ENCODE measurements around the gene COL6A2. TPM values are rescaled to one million over a fixed set of nuclear protein-coding genes. Genes with fewer than 3 reads are reported as not detected.
A peak's percentile ranks its signal among the peaks of the same experiment; 100 is the strongest.

The COL6A2 gene
- total and polyA plus RNA-seq, 2 of the 13 experiments (the other 11 are each of a cell fraction or from before 2014, with no cell fraction given): 0.07 to 0.41 TPM

DNA sequence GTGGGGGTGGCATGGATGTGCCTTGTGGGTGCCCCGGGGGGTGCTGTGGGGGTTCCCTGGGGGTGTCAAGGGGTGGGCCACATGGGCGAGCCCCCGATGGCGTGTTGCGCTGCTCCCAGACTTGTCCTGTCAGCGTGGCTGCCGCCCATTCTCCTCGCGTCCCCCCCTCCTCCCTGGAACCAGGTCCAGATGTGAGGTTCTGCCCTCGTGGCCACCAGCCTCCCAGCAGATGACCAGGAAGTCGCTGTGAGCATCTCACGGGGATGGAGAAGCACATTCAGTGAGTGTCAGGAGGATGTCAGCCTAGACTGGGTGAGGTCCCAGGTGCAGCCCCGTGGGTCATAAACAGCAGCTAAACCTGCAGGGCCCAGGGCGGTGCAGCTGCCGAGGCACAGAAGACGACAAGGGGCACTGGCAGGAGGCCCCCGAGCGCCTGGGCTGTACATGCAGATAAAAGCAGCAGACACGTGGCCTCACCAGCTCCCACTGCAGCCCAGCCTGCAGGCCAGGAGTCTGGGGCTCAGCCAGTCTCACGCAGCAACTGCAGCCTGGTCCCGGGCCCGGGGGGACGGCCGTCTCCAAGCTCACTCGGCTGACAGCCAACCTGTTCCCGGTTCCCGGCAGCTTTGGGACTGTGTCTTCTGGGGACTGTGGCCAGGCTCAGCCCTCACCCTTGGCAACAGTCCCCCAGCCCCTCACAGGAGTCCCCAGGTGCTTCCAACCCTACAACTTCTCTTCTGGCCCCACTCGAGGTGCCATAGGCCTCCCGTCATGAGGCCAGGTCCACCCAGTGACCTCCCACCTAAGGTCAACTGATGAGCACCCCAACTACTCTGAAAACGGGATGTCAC is 17.5 kb upstream of the COL6A2 start:
- Histone ChIP-seq H2AFZ (ENCODE audit: low read length) (no peak overlapping the region), H3K4me2 (ENCODE audit: low read depth, low read length) (no peak overlapping the region), H3K9me3 (ENCODE audit: low read length) (no peaks in the 10 kb centered on the region), H3K27ac (ENCODE audit: extremely low read length, insufficient read depth, low read length) (no peak overlapping the region), H3K4me1 (ENCODE audit: insufficient read depth, low read length) (peaks cover 6% of the 10 kb centered on the region; the same call in 1 of the 2 replicates), H3K27me3 (ENCODE audit: control insufficient read depth in 1 of 2, insufficient read depth in 2 of 2, low read length in 2 of 2) (peaks cover 20 to 55% of the 10 kb centered on the region in 2 experiments; a peak in 4 of 5 replicates), H3K36me3 (replicated peaks in 1 of 2; ENCODE audit: control insufficient read depth in 1 of 2, insufficient read depth in 2 of 2, low read length in 2 of 2) (no peaks in the 10 kb centered on the region), H3K4me3 (replicated peaks in 1 of 3; ENCODE audit: insufficient read depth in 1 of 3, low read depth in 2 of 3, low read length in 3 of 3) (no peak overlapping the region), H3K9ac (ENCODE audit: insufficient read depth, low read depth, low read length) (no peak overlapping the region), H3K79me2 (ENCODE audit: insufficient read depth, low read length) (no peaks in the 10 kb centered on the region), H4K20me1 (ENCODE audit: insufficient read depth, low read length) (no peaks in the 10 kb centered on the region)
- FAIRE-seq (no peak), DNase-seq (ENCODE audit: low spot score) (no peak), ATAC-seq (peak; percentile 16; the same call in 1 of the 3 replicates)
- in situ Hi-C loops (cut with HindIII; ENCODE audit: extremely low pct_ligation_motif_present, low pct_unique_long_range_greater_than_20kb) (no loop called here), intact Hi-C loops (cut with micrococcal nuclease; ENCODE audit: unreplicated experiment) (no loop called here)
- WGBS (ENCODE audit: low lambda C conversion rate): 42% methylated on average over 14 of the region's 30 CpGs
- POLR2A ChIA-PET: no interaction called here
- BruUV-seq (replicated peaks): no TSS peak
- TF ChIP-seq ZNF557 (CRISPR knock-in tag; IDR thresholded peaks at IDR 0.05) (no peak), ARID5B (CRISPR knock-in tag; IDR thresholded peaks at IDR 0.05) (no peak), HOMEZ (CRISPR knock-in tag; IDR thresholded peaks at IDR 0.05; ENCODE audit: low read depth) (no peak), ARID2 (CRISPR knock-in tag; IDR thresholded peaks at IDR 0.05; ENCODE audit: borderline replicate concordance) (no peak), SALL2 (CRISPR knock-in tag; IDR thresholded peaks at IDR 0.05) (no peak), HNF1A (IDR thresholded peaks at IDR 0.05; ENCODE audit: low read depth) (no peak), HNF1A (CRISPR knock-in tag; IDR thresholded peaks at IDR 0.05; ENCODE audit: borderline replicate concordance) (no peak), HMGA1 (CRISPR knock-in tag; conservative IDR thresholded peaks at IDR 0.05) (no peak), YY1 (IDR thresholded peaks at IDR 0.05; ENCODE audit: insufficient read depth, insufficient replicate concordance, low read depth, low read length) (no peak), ZNF674 (CRISPR knock-in tag; IDR thresholded peaks at IDR 0.05; ENCODE audit: low read depth) (no peak), ZNF260 (CRISPR knock-in tag; IDR thresholded peaks at IDR 0.05; ENCODE audit: borderline replicate concordance, low read depth) (no peak)
- CTCF ChIA-PET (ENCODE audit: low intra/inter-chr PET ratio, low total read pairs): no interaction called here
